Measurements from ENCODE around the gene CSTPP1. TPM values are rescaled to one million over a fixed set of nuclear protein-coding genes. Genes with fewer than 3 reads are reported as not detected.
A peak's percentile ranks its signal among the peaks of the same experiment; 100 is the strongest.
"Not testable (repeated sequence)": the region's sequence is repeated elsewhere in the genome, so short reads cannot be mapped to it uniquely, and the experiment has no call there.

The CSTPP1 gene
- total RNA-seq, 1 experiment from 2014 or later = 20.7 TPM

GRCh38 chr11:47044119-47044518, 107.6 kb downstream of the CSTPP1 start:
- DNase-seq (ENCODE audit: low read depth) = no peak

- DNase-seq (ENCODE audit: low read depth) = no peak
These were observed 111.4 kb downstream of the CSTPP1 start for GRCh38 chr11:47047972-47048371.

DNA sequence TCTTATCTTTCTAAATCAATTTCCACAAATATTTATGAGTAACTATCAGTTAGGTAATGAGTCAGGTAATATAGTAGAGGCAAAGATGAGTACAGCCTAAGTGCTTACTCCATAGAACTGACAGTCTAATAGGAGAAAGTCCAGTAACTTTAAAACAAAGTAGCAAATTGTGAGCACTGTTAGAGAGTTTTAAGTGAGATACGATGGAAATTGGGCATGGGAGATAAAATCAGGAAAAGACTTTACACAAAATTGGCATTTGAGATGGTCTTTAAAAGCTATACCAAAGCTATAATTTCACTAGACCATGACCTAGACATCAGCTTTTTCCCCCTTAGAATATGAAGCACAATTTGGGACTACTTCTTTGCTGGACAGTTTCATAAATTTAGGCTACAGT, 113.7 kb downstream of the CSTPP1 start:
- no peak for DNase-seq (ENCODE audit: low read depth)

DNA sequence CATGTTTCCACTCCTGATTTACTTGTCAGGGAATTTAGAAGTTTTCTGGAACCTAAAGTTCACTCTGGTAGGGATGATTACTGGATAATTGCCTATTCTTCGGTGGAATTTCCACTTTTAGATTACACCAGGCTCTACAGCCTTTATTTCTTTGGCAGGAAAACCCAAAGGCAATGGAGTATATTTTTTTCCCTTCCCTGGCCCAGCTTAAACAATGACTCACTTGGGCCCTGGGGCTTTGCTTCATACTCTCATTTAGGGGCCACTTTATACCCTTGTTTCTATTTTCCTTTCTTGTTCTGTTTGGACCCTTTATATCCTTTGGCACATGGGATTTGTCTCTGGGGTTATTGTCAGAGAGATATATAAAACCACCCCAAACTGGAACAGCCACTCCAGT, 114.7 kb downstream of the CSTPP1 start:
- DNase-seq (ENCODE audit: low read depth) = peak; percentile 15

DNA sequence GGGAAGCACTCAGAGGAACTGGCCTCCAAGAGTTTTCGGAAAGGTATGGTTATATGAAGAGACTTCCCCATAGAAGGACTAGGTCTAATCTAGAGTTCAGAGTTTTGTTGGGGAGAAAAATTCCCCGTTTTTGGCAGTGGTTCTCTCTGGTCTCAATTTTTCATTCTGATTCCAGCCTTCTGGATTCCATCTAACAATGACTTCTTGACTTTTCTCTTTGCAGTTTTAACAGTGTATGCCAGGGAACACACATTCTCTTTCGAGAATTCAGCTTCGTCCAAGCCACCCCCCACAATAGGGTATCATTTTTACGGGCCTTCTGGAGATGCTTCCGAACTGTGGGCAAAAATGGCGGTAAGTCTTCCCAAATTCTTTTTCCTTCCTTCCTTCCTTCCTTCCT, 115.6 kb downstream of the CSTPP1 start:
- no peak for DNase-seq (ENCODE audit: low read depth)

DNA sequence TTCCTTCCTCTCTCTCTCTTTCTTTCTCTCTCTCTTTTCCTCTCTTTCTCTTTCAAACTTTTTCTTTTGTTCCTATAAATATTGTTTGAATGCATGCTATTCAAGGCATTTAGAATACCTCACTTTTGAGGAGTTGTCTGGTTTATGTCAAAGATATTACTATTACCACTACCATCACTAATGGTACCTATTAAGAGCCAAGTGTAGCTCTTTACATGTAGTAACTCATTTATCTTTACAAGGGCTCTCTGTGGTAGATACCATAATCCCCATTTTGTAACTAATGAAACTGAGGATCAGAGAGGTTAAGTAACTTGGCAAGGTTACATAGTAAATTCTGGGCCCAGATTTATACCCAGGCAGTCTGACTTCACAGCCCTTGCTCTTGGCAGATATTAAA, 116.0 kb downstream of the CSTPP1 start:
- no peak for DNase-seq (ENCODE audit: low read depth)

GRCh38 chr11:47055534-47055933, 119.0 kb downstream of the CSTPP1 start:
- no peak for DNase-seq (ENCODE audit: low read depth)

DNA sequence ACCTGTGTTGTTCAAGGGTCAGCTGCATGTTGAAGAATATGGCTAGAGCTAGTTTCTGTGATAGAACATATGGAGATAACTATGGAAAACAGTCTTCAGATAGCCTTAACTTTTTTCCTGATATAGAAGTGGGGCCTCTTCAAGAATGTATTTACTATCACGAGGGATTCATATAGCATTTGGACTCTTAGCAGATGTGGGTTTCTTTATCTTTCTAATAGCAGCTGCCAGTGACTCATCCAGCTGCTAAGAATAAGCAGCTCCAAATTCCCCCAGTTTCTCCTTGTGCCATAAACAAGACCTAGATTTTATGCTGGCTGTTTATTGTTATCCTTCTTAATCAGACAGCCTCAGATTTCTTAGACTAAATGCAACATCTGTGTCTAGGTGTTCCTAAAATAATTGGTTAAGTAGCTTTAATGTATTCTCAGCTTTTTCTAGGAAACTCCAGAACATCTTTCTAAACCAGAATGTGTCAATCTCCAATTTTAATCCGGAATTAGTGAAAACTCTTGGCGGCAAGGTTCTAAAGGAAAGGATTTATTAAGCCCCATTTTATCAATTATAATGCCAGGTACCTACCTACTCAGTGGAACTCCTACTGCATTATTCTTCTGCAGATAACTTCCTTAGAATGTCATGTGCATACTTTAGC, 119.8 kb downstream of the CSTPP1 start:
- peak; percentile 66 for DNase-seq (ENCODE audit: low read depth)

GRCh38 chr11:47057365-47057764, 120.8 kb downstream of the CSTPP1 start:
- no peak for DNase-seq (ENCODE audit: low read depth)

GRCh38 chr11:47060807-47061206, 124.2 kb downstream of the CSTPP1 start:
- DNase-seq (ENCODE audit: low read depth) = peak; percentile 17

- DNase-seq (ENCODE audit: low read depth) = no peak
These were observed 125.0 kb downstream of the CSTPP1 start for GRCh38 chr11:47061429-47062178.

DNA sequence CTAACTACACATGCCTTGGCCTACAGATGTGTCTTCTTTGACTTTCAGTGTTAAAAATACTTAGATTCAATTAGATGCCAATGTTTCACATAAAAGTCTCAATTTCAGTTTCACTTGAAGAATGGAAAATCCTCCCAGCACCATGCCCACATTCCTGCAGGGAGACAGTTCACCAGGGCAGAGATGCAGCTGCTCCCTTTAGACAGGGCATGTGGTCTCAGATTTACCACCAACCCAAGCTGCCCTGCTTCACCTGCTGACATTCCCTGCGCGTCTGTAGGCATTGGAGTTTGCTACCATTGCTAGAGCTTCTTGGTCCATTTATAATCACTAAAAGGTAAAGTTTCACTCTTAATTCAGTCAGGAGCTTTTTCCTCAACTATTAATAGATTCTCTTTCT, 126.2 kb downstream of the CSTPP1 start:
- DNase-seq (ENCODE audit: low read depth) = peak; percentile 58

DNA sequence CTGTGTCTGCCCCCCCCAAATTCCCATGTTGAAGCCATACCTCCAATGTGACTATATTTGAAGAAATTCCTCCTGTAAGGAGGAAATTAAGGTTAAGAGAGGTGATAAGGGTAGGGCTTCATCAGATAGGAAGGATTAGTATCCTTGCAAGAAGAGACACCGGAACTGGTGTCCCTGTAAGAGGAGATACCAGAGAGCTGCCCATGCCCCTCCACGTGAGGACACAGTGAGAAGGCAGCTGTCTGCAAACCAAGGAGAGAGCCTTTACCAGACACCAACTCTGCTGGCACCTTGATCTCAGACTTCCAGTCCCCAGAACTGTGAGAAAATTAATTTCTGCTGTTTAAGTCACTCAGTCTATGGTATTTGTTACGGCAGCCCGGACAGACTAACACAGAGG, 130.8 kb downstream of the CSTPP1 start:
- DNase-seq (ENCODE audit: low read depth) = peak; percentile 15

GRCh38 chr11:47070769-47071168, 134.2 kb downstream of the CSTPP1 start:
- no peak for DNase-seq (ENCODE audit: low read depth)

DNA sequence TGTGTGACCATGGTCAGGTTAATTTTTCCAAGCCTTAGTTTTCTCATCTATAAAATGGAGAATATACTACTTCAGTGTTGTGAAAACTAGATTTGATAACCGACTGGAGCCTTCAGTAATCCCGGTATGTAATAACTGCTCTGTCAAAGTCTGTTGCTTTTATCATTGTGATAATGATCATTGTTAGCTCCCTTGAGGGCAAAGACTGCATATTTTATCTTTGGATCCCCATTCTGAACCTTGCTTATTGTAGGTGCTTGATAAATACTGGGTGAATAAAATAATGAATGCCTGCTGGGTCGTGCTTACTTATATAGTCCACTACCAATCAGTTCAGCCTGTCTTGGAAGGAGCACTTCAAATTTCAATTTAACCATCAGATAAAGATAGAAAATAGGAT, 134.8 kb downstream of the CSTPP1 start:
- no peak for DNase-seq (ENCODE audit: low read depth)

DNA sequence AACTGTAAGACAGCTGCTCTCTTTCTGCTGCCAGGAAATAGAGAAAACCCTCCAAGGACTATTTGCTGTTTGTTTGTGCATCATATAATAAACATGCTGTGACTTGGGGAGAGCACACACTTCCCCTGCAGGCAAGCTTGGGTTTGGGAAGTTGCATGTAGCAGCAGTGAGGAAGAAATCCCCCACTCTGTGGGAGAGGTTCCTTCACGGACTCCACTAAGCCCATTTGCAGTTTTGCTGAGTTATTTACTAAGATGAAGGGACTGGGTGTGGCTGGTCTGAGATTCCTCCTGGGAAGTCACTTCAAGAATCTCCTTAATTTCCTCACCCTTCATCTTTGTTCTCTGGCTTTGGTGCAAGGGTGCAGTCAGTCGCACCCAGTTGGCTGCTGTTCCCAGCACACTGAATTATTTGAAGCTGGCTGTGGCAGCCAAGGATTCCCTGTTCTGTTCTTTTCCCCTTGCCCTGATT, 135.3 kb downstream of the CSTPP1 start:
- peak; percentile 35 for DNase-seq (ENCODE audit: low read depth)

DNA sequence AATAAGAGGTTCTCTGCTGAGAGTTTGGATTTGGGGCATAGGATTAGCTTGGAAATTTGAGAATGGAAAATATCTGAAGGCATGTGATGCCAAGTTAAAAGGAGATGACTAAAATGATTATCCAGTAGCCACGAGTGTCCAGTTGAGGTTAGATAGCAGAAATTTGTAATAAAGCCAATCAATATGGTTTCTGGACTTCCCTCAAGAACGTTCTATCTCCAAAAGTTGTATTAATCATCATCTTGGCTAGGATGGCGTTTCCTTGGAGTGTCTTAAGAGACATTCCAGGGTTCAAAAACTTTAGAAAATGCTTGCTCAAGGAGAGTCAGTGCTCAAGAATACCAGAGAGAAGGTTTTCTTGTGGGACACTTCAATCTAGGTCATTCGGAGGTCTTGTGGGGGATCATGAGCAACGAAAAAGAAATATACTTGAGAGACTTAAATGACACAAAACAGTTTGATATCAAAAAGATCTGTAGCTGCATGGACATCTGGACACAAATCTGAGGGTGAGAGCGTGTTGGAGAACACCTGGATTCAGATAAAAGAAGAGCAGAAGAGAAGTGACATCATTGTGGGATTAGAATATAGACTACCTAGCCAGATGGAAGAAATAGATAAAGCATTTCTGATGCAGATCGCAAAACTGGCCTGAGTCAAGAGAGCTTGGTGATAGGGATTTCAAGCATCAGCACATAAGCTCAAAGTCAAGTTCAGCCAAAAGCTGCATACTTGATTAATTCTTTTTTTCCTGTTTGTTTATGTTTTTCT, 142.4 kb downstream of the CSTPP1 start:
- DNase-seq (ENCODE audit: low read depth) = no peak

- DNase-seq (ENCODE audit: low read depth) = not testable (repeated sequence)
These were observed 144.2 kb downstream of the CSTPP1 start for GRCh38 chr11:47080775-47081174.

DNA sequence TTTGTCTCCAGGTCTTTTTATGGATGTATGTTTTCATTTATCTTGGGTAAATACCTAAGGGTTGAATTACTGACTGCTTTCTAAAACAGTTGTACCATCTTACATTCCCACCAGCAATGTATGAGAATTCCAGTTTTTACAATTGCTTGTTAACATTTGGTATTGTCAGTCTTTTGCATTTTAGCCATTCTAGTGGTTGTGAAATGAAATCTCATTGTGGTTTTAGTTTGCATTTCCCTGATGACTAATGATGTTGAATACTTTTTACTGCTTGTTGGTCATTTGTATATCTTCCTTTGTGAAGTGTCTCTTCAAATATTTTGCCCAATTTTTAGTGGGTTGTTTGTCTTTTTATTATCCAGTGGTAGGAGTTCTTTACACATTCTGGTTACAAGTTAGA, 147.4 kb downstream of the CSTPP1 start:
- DNase-seq (ENCODE audit: low read depth) = peak; percentile 89

DNA sequence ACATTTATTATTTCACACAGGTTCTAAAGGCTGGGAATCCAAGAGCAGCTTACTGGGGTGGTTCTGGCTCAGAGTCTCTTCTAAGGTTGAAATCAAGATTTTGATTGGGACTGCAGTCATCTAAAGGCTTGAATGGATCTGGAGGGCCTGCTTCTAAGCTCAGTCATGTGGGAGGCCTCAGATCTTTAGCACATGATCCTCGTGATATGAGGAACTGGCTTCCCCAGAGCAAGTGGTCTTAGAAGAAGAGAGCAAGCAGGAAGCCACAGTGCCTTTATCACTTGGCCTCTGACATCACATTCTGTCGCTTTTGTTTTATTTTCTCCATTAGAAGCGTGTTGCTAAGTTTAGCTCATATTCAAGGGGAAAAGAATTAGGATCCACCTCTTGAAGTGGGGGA, 151.2 kb downstream of the CSTPP1 start:
- no peak for DNase-seq (ENCODE audit: low read depth)

- no peak for DNase-seq (ENCODE audit: low read depth)
These were observed 157.0 kb downstream of the CSTPP1 start for GRCh38 chr11:47093541-47093940.

- not testable (repeated sequence) for DNase-seq (ENCODE audit: low read depth)
These were observed 160.3 kb downstream of the CSTPP1 start for GRCh38 chr11:47096871-47097270.
